ENCODE results near the gene CENPP.
"Not testable (repeated sequence)": the region's sequence is repeated elsewhere in the genome, so short reads cannot be mapped to it uniquely, and the experiment has no call there.

CENPP gene

GRCh38 chr9:92620845-92621244 is 295.1 kb downstream of the CENPP start:
- ChIA-PET CTCF (no interaction called here), POLR2A (no interaction called here)
- TF ChIP-seq BHLHE40 (IDR thresholded peaks at IDR 0.05; ENCODE audit: borderline replicate concordance) = no peak
- no peak for TF ChIP-seq L3MBTL2 (conservative IDR thresholded peaks at IDR 0.05)
- no peak for TF ChIP-seq FOXK2 (IDR thresholded peaks at IDR 0.05)
- no peak for TF ChIP-seq LEF1 (IDR thresholded peaks at IDR 0.05; ENCODE audit: borderline replicate concordance)
- no peak for TF ChIP-seq CTBP1 (IDR thresholded peaks at IDR 0.05; ENCODE audit: borderline replicate concordance)
- TF ChIP-seq NFRKB (IDR thresholded peaks at IDR 0.05) = no peak
- no peak for TF ChIP-seq ZNF384 (IDR thresholded peaks at IDR 0.05)
- no peak for TF ChIP-seq TARDBP (IDR thresholded peaks at IDR 0.05)
- DNase-seq (ENCODE audit: extremely low spot score) = no peak

- DNase-seq (ENCODE audit: extremely low spot score); POLR2A ChIA-PET; CTCF ChIA-PET: not testable (repeated sequence)
Observed at GRCh38 chr9:92623936-92624335, 298.2 kb downstream of the CENPP start.

- no peak for DNase-seq (ENCODE audit: extremely low spot score)
- CTCF ChIA-PET = no interaction called here
- no peak for TF ChIP-seq HDGF (IDR thresholded peaks at IDR 0.05; ENCODE audit: borderline replicate concordance)
- TF ChIP-seq FOXA1 (IDR thresholded peaks at IDR 0.05) = no peak
- no peak for TF ChIP-seq SP1 (IDR thresholded peaks at IDR 0.05)
- no peak for TF ChIP-seq TARDBP (IDR thresholded peaks at IDR 0.05)
- TF ChIP-seq FOXK2 (IDR thresholded peaks at IDR 0.05) = no peak
- TF ChIP-seq FOXM1 (IDR thresholded peaks at IDR 0.05; ENCODE audit: borderline replicate concordance) = no peak
- TF ChIP-seq CTBP1 (IDR thresholded peaks at IDR 0.05; ENCODE audit: borderline replicate concordance) = no peak
- POLR2A ChIA-PET = no interaction called here
Observed at GRCh38 chr9:92626484-92626883, 300.7 kb downstream of the CENPP start.

- TF ChIP-seq CTBP1 (IDR thresholded peaks at IDR 0.05; ENCODE audit: borderline replicate concordance) = no peak
- no peak for TF ChIP-seq SP1 (IDR thresholded peaks at IDR 0.05)
- TF ChIP-seq ZNF384 (IDR thresholded peaks at IDR 0.05) = no peak
- no peak for TF ChIP-seq NFRKB (IDR thresholded peaks at IDR 0.05)
- no peak for TF ChIP-seq FOXK2 (IDR thresholded peaks at IDR 0.05)
- no peak for TF ChIP-seq HDGF (IDR thresholded peaks at IDR 0.05; ENCODE audit: borderline replicate concordance)
- no peak for TF ChIP-seq SUZ12 (IDR thresholded peaks at IDR 0.05)
- no peak for TF ChIP-seq FOXM1 (IDR thresholded peaks at IDR 0.05; ENCODE audit: borderline replicate concordance)
- no peak for TF ChIP-seq ARNT (IDR thresholded peaks at IDR 0.05)
- TF ChIP-seq LEF1 (IDR thresholded peaks at IDR 0.05; ENCODE audit: borderline replicate concordance) = no peak
- no peak for TF ChIP-seq TARDBP (IDR thresholded peaks at IDR 0.05)
- no peak for TF ChIP-seq PKNOX1 (IDR thresholded peaks at IDR 0.05)
- ChIA-PET POLR2A (no interaction called here), CTCF (no interaction called here)
- no peak for DNase-seq (ENCODE audit: extremely low spot score)
Observed at GRCh38 chr9:92627651-92628050, 301.9 kb downstream of the CENPP start.

GRCh38 chr9:92631452-92632343 is 305.9 kb downstream of the CENPP start:
- ChIA-PET POLR2A (no interaction called here), CTCF (no interaction called here)
- no peak for DNase-seq (ENCODE audit: extremely low spot score)
- TF ChIP-seq FOXA1 (IDR thresholded peaks at IDR 0.05) (no peak), CTBP1 (IDR thresholded peaks at IDR 0.05; ENCODE audit: borderline replicate concordance) (no peak), LEF1 (IDR thresholded peaks at IDR 0.05; ENCODE audit: borderline replicate concordance) (no peak), NFRKB (IDR thresholded peaks at IDR 0.05) (no peak), ARNT (IDR thresholded peaks at IDR 0.05) (no peak), PKNOX1 (IDR thresholded peaks at IDR 0.05) (no peak), HDGF (IDR thresholded peaks at IDR 0.05; ENCODE audit: borderline replicate concordance) (no peak), BHLHE40 (IDR thresholded peaks at IDR 0.05; ENCODE audit: borderline replicate concordance) (no peak), SP1 (IDR thresholded peaks at IDR 0.05) (no peak), SUZ12 (IDR thresholded peaks at IDR 0.05) (no peak), FOXM1 (IDR thresholded peaks at IDR 0.05; ENCODE audit: borderline replicate concordance) (no peak)

GRCh38 chr9:92632641-92633040 is 306.9 kb downstream of the CENPP start:
- no peak for TF ChIP-seq L3MBTL2 (conservative IDR thresholded peaks at IDR 0.05)
- no peak for TF ChIP-seq SP1 (IDR thresholded peaks at IDR 0.05)
- TF ChIP-seq PKNOX1 (IDR thresholded peaks at IDR 0.05) = no peak
- TF ChIP-seq FOXM1 (IDR thresholded peaks at IDR 0.05; ENCODE audit: borderline replicate concordance) = no peak
- TF ChIP-seq SUZ12 (IDR thresholded peaks at IDR 0.05) = no peak
- TF ChIP-seq NFRKB (IDR thresholded peaks at IDR 0.05) = no peak
- TF ChIP-seq CTBP1 (IDR thresholded peaks at IDR 0.05; ENCODE audit: borderline replicate concordance) = no peak
- TF ChIP-seq HDGF (IDR thresholded peaks at IDR 0.05; ENCODE audit: borderline replicate concordance) = no peak
- TF ChIP-seq FOXK2 (IDR thresholded peaks at IDR 0.05) = no peak
- no peak for TF ChIP-seq TARDBP (IDR thresholded peaks at IDR 0.05)
- TF ChIP-seq ELF4 (IDR thresholded peaks at IDR 0.05) = no peak
- TF ChIP-seq ARNT (IDR thresholded peaks at IDR 0.05) = no peak
- no peak for TF ChIP-seq BHLHE40 (IDR thresholded peaks at IDR 0.05; ENCODE audit: borderline replicate concordance)
- TF ChIP-seq ZNF384 (IDR thresholded peaks at IDR 0.05) = no peak
- ChIA-PET POLR2A (no interaction called here), CTCF (no interaction called here)
- no peak for DNase-seq (ENCODE audit: extremely low spot score)
